Fibroblast of lung (primary cell): ENCODE results near the gene UNC5A. TPM values are rescaled to one million over a fixed set of nuclear protein-coding genes. Genes with fewer than 3 reads are reported as not detected.

Source experiments
- DNase-seq, 2 donors: peaks; one replicate each; pipeline versions ENCODE4 v3.0.0 to v3.0.0-alpha.2; 2010; ENCODE audit warnings: low read depth in 2 of 2
- H2AFZ ChIP-seq: 2 replicates; pipeline ENCODE4 v1.5.1; 2012; ENCODE audit warnings: low read length, control low read depth, inconsistent platforms
- H3K27ac ChIP-seq: 2 replicates; pipeline ENCODE4 v1.5.1; 2011; ENCODE audit warnings: low read length, control low read depth; ENCODE audit not compliant: insufficient read depth
- H3K27me3 ChIP-seq: 2 replicates; pipeline ENCODE4 v1.5.1; 2011; ENCODE audit warnings: mild to moderate bottlenecking, low read length; ENCODE audit not compliant: control insufficient read depth, insufficient read depth
- H3K36me3 ChIP-seq: 2 replicates; pipeline ENCODE4 v1.5.1; 2011; ENCODE audit warnings: low read length; ENCODE audit not compliant: control insufficient read depth, insufficient read depth
- H3K4me1 ChIP-seq: 2 replicates; pipeline ENCODE4 v1.5.1; 2011; ENCODE audit warnings: low read length; ENCODE audit not compliant: control insufficient read depth, insufficient read depth; ENCODE audit errors: extremely low read depth
- H3K4me2 ChIP-seq: 2 replicates; pipeline ENCODE4 v1.5.1; 2011; ENCODE audit warnings: low read length, control low read depth; ENCODE audit not compliant: insufficient read depth; ENCODE audit errors: extremely low read depth
- H3K4me3 ChIP-seq, 4 experiments: fragments of 200-600 bp in 1 of 4; sonication (generic) in 1 of 4; replicated peaks in 1 of 4; 2 replicates each; pipeline ENCODE4 v1.5.1; 2011 to 2016; ENCODE audit warnings: low read length in 4 of 4, low read depth in 3 of 4, mild to moderate bottlenecking in 3 of 4, control low read depth in 2 of 4, inconsistent platforms in 1 of 4, mixed read lengths in 1 of 4; ENCODE audit not compliant: insufficient read depth in 1 of 4; ENCODE audit errors: control extremely low read depth in 1 of 4
- H3K79me2 ChIP-seq: 2 replicates; pipeline ENCODE4 v1.5.1; 2012; ENCODE audit warnings: mild to moderate bottlenecking, low read length, inconsistent platforms; ENCODE audit not compliant: control insufficient read depth, insufficient read depth
- H3K9ac ChIP-seq: 2 replicates; pipeline ENCODE4 v1.5.1; 2011; ENCODE audit warnings: mild to moderate bottlenecking, low read length, control low read depth; ENCODE audit not compliant: insufficient read depth
- H3K9me3 ChIP-seq: 2 replicates; pipeline ENCODE4 v1.5.1; 2012; ENCODE audit warnings: low read depth, low read length; ENCODE audit not compliant: control insufficient read depth, insufficient read depth
- H4K20me1 ChIP-seq: 2 replicates; pipeline ENCODE4 v1.5.1; 2011; ENCODE audit warnings: low read length; ENCODE audit not compliant: control insufficient read depth, insufficient read depth; ENCODE audit errors: extremely low read depth
- EZH2 ChIP-seq: IDR thresholded peaks from 2 replicates; pipeline ENCODE4 v1.5.1; 2012; ENCODE audit warnings: low read length, control low read depth, mild to moderate bottlenecking; ENCODE audit errors: missing control alignments
- polyA plus RNA-seq, 2 donors: library from polyadenylated mRNA; depleted of rRNA in 1 of 2; stranded (reverse) in 1 of 2; unstranded in 1 of 2; fragments of >200 nt; gene quantifications; 2 replicates each; pipeline ENCODE4 v1.2.1, GENCODE V29; 2011 to 2012; ENCODE audit warnings: missing spikeins in 1 of 2
- total RNA-seq: library from RNA; depleted of rRNA; stranded (reverse); fragments of >200 nt; gene quantifications from 2 replicates; pipeline ENCODE4 v1.2.1, GENCODE V29; 2014
- TF ChIP-seq, protein P1 (sequence below), 2 donors: IDR thresholded peaks in 1 of 2; conservative IDR thresholded peaks in 1 of 2; 1 replicate in 1 of 2; 2 replicates in 1 of 2; pipeline ENCODE4 v1.5.1; 2011 to 2012; ENCODE audit warnings: low read length in 2 of 2, control low read depth in 1 of 2, inconsistent platforms in 1 of 2, low read depth in 1 of 2, mild to moderate bottlenecking in 1 of 2

The UNC5A gene
- total and polyA plus RNA-seq, 2 donors (not counting 1 experiment from before 2014, with no cell fraction given) = not detected

DNA sequence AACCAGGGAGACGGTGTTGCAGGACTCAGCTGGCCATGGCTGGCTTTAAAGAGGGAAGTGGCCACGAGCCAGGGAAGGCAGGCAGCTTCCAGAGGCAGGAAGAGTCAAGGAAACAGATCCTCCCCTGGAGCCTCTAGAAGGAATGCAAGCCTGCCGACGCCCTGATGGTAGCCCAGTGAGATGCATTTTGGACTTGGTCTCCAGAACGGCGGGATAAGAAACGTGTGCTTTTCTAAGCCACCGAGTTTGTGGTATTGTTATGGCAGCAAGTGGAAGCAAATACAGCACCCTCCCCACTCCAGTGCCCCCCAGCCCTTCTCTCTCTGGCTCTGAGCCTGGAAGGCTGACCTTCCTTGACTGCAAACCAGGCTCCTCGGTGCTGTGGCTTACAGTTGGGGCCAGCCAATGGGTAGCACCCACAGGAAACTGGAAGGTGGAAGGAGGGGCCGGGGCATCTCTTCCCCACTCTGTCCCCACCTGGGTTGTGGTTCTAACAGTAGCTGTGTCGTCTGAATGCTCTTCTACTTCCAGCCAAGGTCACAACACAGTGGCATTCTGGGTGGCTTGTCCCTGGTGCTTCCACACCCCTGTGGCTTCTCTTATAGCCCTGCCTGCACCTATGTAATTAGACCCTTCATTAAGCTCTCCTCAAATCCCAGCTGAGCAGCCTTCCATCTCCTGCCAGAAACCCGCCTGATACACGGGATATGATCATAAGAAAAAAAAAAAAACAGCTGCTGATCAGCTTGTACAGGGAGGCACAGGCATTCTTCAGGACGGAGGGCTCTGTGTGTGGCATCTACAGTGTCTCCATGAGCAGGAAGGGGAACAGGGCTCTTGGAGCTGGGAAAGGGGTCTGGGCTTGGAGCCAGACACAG, 29.9 kb upstream of the UNC5A start:
- H3K4me1 ChIP-seq = peaks cover 6% of the 10 kb centered on the region
- H3K4me2 ChIP-seq = no peak overlapping the region
- no peaks in the 10 kb centered on the region for H3K9me3 ChIP-seq
- no peak for DNase-seq
- H3K4me3 ChIP-seq = no peak overlapping the region
- H3K36me3 ChIP-seq = no peaks in the 10 kb centered on the region
- H3K27me3 ChIP-seq = peaks cover 4% of the 10 kb centered on the region
- no peak overlapping the region for H3K27ac ChIP-seq
- H4K20me1 ChIP-seq = no peaks in the 10 kb centered on the region
- TF ChIP-seq EZH2 = no peak
- H3K9ac ChIP-seq = no peak overlapping the region
- H3K79me2 ChIP-seq = no peaks in the 10 kb centered on the region
- H2AFZ ChIP-seq = no peak overlapping the region

GRCh38 chr5:176781054-176781375, 29.3 kb upstream of the UNC5A start:
- Histone ChIP-seq H2AFZ (no peak overlapping the region), H3K4me2 (no peak overlapping the region), H3K4me3 (no peak overlapping the region), H3K79me2 (no peaks in the 10 kb centered on the region), H3K4me1 (peaks cover 6% of the 10 kb centered on the region), H3K36me3 (no peaks in the 10 kb centered on the region), H3K9ac (no peak overlapping the region), H3K27ac (no peak overlapping the region), H3K9me3 (no peaks in the 10 kb centered on the region), H4K20me1 (no peaks in the 10 kb centered on the region), H3K27me3 (peaks cover 4% of the 10 kb centered on the region)
- DNase-seq = no peak
- TF ChIP-seq, protein P1, sequence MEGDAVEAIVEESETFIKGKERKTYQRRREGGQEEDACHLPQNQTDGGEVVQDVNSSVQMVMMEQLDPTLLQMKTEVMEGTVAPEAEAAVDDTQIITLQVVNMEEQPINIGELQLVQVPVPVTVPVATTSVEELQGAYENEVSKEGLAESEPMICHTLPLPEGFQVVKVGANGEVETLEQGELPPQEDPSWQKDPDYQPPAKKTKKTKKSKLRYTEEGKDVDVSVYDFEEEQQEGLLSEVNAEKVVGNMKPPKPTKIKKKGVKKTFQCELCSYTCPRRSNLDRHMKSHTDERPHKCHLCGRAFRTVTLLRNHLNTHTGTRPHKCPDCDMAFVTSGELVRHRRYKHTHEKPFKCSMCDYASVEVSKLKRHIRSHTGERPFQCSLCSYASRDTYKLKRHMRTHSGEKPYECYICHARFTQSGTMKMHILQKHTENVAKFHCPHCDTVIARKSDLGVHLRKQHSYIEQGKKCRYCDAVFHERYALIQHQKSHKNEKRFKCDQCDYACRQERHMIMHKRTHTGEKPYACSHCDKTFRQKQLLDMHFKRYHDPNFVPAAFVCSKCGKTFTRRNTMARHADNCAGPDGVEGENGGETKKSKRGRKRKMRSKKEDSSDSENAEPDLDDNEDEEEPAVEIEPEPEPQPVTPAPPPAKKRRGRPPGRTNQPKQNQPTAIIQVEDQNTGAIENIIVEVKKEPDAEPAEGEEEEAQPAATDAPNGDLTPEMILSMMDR (conservative IDR thresholded peaks at IDR 0.05 in 1 of 2, IDR thresholded peaks at IDR 0.05 in 1 of 2; ENCODE audit: low read depth in 1 of 2, low read length in 2 of 2) = no peak
- no peak for TF ChIP-seq EZH2

- TF ChIP-seq, protein P1 (conservative IDR thresholded peaks at IDR 0.05 in 1 of 2, IDR thresholded peaks at IDR 0.05 in 1 of 2; ENCODE audit: low read depth in 1 of 2, low read length in 2 of 2) = no peak
- TF ChIP-seq EZH2 = no peak
- Histone ChIP-seq H3K79me2 (no peaks in the 10 kb centered on the region), H3K4me3 (no peak overlapping the region), H3K27me3 (peaks cover 4% of the 10 kb centered on the region), H3K9me3 (no peaks in the 10 kb centered on the region), H2AFZ (no peak overlapping the region), H3K9ac (no peak overlapping the region), H3K27ac (no peak overlapping the region), H3K4me1 (peaks cover 6% of the 10 kb centered on the region), H4K20me1 (no peaks in the 10 kb centered on the region), H3K4me2 (no peak overlapping the region), H3K36me3 (no peaks in the 10 kb centered on the region)
- DNase-seq = no peak
These were observed 28.5 kb upstream of the UNC5A start for GRCh38 chr5:176781638-176782570.
